ENCODE measurements around the gene HAGH.
A peak's percentile ranks its signal among the peaks of the same experiment; 100 is the strongest.

The HAGH gene

GRCh38 chr16:1816396-1817275, 10.0 kb downstream of the HAGH start:
- H3K27ac ChIP-seq (replicated peaks) = no peak overlapping the region
- H3K27me3 ChIP-seq (ENCODE audit: insufficient read depth, poor library complexity, severe bottlenecking) = no peaks in the 10 kb centered on the region
- no peak for TF ChIP-seq REST (IDR thresholded peaks at IDR 0.05; ENCODE audit: insufficient replicate concordance, low read depth)
- TF ChIP-seq, protein P1, sequence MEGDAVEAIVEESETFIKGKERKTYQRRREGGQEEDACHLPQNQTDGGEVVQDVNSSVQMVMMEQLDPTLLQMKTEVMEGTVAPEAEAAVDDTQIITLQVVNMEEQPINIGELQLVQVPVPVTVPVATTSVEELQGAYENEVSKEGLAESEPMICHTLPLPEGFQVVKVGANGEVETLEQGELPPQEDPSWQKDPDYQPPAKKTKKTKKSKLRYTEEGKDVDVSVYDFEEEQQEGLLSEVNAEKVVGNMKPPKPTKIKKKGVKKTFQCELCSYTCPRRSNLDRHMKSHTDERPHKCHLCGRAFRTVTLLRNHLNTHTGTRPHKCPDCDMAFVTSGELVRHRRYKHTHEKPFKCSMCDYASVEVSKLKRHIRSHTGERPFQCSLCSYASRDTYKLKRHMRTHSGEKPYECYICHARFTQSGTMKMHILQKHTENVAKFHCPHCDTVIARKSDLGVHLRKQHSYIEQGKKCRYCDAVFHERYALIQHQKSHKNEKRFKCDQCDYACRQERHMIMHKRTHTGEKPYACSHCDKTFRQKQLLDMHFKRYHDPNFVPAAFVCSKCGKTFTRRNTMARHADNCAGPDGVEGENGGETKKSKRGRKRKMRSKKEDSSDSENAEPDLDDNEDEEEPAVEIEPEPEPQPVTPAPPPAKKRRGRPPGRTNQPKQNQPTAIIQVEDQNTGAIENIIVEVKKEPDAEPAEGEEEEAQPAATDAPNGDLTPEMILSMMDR (IDR thresholded peaks at IDR 0.05; ENCODE audit: insufficient read depth, low read length) = no peak
- DNase-seq (ENCODE audit: low read depth in 1 of 2, low spot score in 1 of 2) = no peak
- no peak overlapping the region for H3K4me3 ChIP-seq (replicated peaks; ENCODE audit: insufficient read depth, low read length)

GRCh38 chr16:1815461-1815860, 11.2 kb downstream of the HAGH start:
- no peak for DNase-seq (ENCODE audit: low read depth in 1 of 2, low spot score in 1 of 2)
- Histone ChIP-seq H3K27me3 (ENCODE audit: insufficient read depth, poor library complexity, severe bottlenecking) (no peaks in the 10 kb centered on the region), H3K4me3 (replicated peaks; ENCODE audit: insufficient read depth, low read length) (no peak overlapping the region), H3K27ac (replicated peaks) (no peak overlapping the region)
- TF ChIP-seq, protein P1 (IDR thresholded peaks at IDR 0.05; ENCODE audit: insufficient read depth, low read length) = no peak
- no peak for TF ChIP-seq SPI1 (IDR thresholded peaks at IDR 0.05; ENCODE audit: borderline replicate concordance, low read depth)
- no peak for TF ChIP-seq POLR2AphosphoS5 (IDR thresholded peaks at IDR 0.05; ENCODE audit: low read depth)
- no peak for TF ChIP-seq GABPA (IDR thresholded peaks at IDR 0.05; ENCODE audit: low read depth)

GRCh38 chr16:1812732-1813163, 13.9 kb downstream of the HAGH start:
- Histone ChIP-seq H3K4me3 (replicated peaks; ENCODE audit: insufficient read depth, low read length) (no peak overlapping the region), H3K27me3 (ENCODE audit: insufficient read depth, poor library complexity, severe bottlenecking) (no peaks in the 10 kb centered on the region), H3K27ac (replicated peaks) (no peak overlapping the region)
- peak; percentile 41 to 70 for DNase-seq (ENCODE audit: low read depth in 1 of 2, low spot score in 1 of 2)
- TF ChIP-seq SPI1 (IDR thresholded peaks at IDR 0.05; ENCODE audit: borderline replicate concordance, low read depth) = no peak
- TF ChIP-seq, protein P1 (IDR thresholded peaks at IDR 0.05; ENCODE audit: insufficient read depth, low read length) = peak; percentile 64

GRCh38 chr16:1810536-1810935, 16.1 kb downstream of the HAGH start:
- no peak for DNase-seq (ENCODE audit: low read depth in 1 of 2, low spot score in 1 of 2)
- no peak overlapping the region for H3K4me3 ChIP-seq (replicated peaks; ENCODE audit: insufficient read depth, low read length)
- no peaks in the 10 kb centered on the region for H3K27me3 ChIP-seq (ENCODE audit: insufficient read depth, poor library complexity, severe bottlenecking)
- TF ChIP-seq REST (IDR thresholded peaks at IDR 0.05; ENCODE audit: insufficient replicate concordance, low read depth) (no peak), POLR2AphosphoS5 (IDR thresholded peaks at IDR 0.05; ENCODE audit: low read depth) (no peak), SPI1 (IDR thresholded peaks at IDR 0.05; ENCODE audit: borderline replicate concordance, low read depth) (no peak), GABPA (IDR thresholded peaks at IDR 0.05; ENCODE audit: low read depth) (no peak)
- TF ChIP-seq, protein P1 (IDR thresholded peaks at IDR 0.05; ENCODE audit: insufficient read depth, low read length) = no peak
- no peak overlapping the region for H3K27ac ChIP-seq (replicated peaks)

All from HL-60 (cell line).